GM19023 (cell line): Measurements from ENCODE around the gene IER5.
"Not testable (repeated sequence)": the region's sequence is repeated elsewhere in the genome, so short reads cannot be mapped to it uniquely, and the experiment has no call there.

Experiments
- ATAC-seq: cut with Tn5 transposase; IDR thresholded peaks from one replicate; pipeline ENCODE4 v1.9.1; 2021; ENCODE audit warnings: mild to moderate bottlenecking, moderate library complexity; ENCODE audit not compliant: unreplicated experiment

Gene IER5

GRCh38 chr1:181088079-181089016 is at the start of gene IER5:
Gene IER5, plus strand, starts transcription at chr1:181088700. Its CDS starts 203 bp downstream, at chr1:181088903.
- ATAC-seq, result peak; percentile 70

DNA sequence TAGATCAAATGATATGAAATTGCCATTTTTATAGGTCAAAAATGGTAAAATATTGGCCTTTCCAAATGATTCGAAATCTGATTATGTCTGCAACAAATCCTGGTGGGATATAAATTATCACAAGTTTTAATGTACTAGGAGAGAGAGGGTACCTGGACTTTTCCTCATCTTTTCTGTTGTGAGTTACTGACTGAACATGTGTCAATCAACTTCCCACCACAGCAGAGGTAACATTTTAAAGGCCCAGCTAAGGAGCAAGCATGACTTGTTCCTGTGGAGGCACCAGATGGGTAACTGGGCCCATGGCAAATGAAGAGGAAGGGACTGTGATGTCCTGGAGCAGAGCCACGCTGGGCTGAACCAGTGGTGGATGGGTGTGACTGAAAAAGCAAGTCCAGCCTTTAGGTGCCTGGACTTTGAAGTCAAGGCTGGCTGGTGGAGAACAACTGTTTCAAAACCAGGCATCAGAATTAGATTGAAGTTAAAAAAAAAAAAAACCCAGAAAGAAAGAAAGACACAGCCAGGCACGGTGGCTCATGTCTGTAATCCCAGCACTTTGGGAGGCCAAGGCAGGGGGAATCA is 48.1 kb upstream of the IER5 start:
- ATAC-seq, result no peak

DNA sequence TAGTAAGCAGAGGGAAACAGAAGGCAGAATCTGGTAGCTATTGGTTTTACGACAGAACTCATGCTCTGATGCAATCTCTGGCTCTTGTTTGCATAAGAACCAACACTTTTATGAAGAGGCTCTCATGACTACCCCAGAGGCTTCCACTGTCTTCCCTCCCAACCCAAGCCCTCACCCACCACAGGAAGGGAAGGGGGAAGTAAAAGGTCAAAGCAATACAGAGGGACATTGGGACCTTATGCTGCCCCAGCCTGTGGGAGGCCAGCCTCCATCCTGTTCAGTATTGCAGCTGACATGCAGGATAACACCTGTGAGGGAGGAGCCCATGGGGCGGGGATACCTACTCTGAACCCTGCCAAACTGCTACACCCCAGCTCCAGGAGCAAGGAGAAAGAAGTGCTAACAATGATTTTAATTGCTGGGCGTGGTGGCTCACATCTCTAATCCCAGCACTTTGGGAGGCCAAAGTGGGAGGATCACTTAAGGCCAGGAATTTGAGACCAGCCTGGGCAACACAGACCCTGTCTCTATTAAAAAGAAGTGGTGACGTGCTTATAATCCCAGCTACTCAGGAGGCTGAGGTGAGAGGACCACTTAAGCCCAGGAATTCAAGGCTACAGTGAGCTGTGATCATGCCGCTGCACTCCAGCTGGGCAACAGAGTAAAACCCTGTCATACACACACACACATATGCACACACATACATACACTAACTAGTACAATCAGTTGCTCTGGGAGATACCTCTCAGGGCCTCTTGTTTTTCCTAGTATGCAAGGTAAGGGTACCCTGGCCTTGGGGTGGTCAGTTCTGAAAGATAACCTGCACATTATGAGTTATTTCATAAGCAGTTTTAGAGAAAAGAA is 45.2 kb upstream of the IER5 start:
- no peak for ATAC-seq

DNA sequence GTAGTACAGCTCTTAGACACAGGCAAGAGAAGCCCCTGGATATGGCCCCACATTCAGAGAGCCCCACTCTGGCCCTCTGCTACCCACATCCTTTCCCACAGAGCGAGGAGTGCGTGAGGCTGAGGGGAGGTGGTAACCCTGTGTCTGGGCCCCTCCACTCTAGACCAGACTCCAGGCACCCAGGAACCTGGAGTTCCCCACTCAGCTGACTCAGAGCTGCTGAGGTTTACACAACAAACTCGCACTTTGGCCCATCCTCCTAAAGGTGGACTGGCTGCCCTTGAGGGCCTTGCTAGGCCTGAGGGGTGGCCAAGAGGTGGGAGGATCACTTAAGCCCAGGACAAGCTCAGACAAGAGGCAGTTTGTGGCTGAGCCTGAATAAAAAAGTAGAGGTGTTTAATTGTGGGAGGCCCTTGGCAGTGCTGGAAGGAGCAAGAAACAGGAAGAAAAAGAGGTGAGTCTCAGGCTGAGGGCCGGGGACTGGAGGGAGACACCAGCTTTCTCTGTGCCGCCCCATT is 44.0 kb upstream of the IER5 start:
- ATAC-seq, result peak; percentile 93

DNA sequence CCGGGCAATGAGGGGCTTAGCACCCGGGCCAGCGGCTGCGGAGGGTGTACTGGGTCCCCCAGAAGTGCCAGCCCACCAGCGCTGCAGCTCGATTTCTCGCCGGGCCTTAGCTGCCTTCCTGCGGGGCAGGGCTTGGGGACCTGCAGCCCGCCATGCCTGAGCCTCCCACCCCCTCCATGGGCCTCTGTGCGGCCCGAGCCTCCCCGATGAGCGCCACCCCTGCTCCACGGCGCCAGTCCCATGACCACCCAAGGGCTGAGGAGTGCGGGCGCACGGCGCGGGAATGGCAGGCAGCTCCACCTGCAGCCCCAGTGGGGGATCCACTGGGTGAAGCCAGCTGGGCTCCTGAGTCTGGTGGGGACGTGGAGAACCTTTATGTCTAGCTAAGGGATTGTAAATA is 42.6 kb upstream of the IER5 start:
- ATAC-seq, result not testable (repeated sequence)

- ATAC-seq, result no peak
These were observed 39.1 kb upstream of the IER5 start for GRCh38 chr1:181049378-181049777.

DNA sequence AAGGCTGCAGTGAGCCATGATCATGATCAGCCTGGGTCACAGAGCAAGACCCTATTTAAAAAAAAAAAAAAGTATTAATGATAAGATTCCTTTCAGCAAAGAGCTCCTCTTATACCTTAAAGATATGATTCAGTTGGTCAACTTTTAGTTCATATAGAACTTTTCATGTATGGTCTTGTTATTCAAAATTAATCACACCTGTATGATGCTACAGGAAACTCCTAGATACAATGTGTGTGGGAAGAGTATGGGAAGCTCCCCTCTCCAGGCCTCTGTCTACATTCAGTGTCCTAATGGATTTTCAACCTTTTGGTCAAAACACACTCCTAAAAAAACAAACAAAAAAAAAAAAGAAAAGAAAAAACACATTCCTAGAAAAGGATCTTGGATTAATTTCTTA is 37.6 kb upstream of the IER5 start:
- no peak for ATAC-seq

GRCh38 chr1:181056560-181056959 is 31.9 kb upstream of the IER5 start:
- ATAC-seq, result no peak

GRCh38 chr1:181057079-181057478 is 31.4 kb upstream of the IER5 start:
- no peak for ATAC-seq

- no peak for ATAC-seq
These were observed 29.1 kb upstream of the IER5 start for GRCh38 chr1:181059435-181059834.

GRCh38 chr1:181060066-181060465 is 28.4 kb upstream of the IER5 start:
- ATAC-seq, result no peak

GRCh38 chr1:181060947-181061346 is 27.6 kb upstream of the IER5 start:
- ATAC-seq, result not testable (repeated sequence)

DNA sequence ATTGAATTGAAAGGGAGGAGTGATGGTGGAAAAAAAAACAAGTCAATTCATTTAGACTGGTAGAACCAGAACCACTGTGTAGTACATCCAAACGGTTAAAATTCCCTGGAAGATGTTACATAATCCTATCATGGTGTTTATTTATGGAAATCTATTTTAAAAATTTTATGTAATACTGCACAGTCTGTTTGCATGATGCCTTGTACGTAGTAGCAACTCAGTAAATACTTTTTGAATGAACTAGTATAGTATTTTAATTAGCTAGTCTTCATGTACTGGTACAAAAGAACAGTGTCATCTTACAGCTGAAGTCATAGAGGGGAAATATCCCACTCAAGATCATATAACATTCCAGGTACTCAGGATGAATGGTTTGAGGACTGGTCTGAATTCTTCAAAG is 27.0 kb upstream of the IER5 start:
- no peak for ATAC-seq

- peak; percentile 88 for ATAC-seq
These were observed 26.3 kb upstream of the IER5 start for GRCh38 chr1:181061891-181062835.

DNA sequence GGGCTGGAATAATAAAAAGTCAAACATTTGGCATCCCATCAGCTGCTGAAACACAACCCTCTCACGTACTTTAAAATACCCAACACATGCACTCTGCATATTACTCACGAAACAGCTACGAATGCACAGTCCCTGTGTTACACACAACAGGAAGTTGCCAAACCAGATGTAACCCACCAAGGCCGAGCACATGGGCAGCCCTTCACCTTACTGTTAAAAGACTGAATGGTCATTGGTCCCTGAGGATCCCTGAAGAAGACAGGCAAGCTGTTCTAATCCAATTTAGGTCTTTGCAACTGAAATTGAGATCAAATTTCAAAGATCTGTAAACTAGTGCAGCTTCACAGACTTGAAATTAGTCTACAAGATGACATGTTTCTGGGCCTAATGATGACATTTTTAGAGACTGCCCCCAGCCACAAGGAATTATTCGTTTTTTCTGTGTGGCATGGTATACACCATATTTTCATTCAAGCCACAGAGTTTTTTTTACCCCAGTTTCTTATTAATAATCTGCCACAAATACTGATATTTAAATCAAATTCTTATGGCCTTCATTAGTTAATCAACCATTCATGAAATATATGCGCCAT is 25.6 kb upstream of the IER5 start:
- peak; percentile 72 for ATAC-seq

- no peak for ATAC-seq
These were observed 24.4 kb upstream of the IER5 start for GRCh38 chr1:181064011-181064623.

DNA sequence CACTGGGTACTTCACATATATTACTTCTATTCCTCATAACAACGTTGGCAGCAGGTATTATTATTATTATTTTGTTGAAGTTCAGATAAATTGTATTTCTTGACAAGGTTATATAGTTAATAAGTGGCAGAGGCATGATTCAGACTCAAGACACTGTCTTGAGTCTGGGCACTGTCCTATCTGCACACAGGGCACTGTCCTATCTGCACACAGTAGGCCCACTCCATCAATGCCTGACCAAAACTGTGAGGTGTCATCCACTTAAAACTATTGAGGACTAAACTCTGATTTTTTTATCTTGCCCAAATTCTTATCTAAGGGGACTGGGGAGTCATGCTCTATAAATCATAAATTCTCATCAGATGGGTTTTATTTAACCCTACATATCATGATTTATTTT is 23.8 kb upstream of the IER5 start:
- ATAC-seq, result no peak

GRCh38 chr1:181073638-181074037 is 14.9 kb upstream of the IER5 start:
- ATAC-seq, result no peak

- ATAC-seq, result no peak
These were observed 12.6 kb upstream of the IER5 start for GRCh38 chr1:181075766-181076350.
